CD4-positive, alpha-beta T cell (primary cell): ENCODE measurements around the gene RASGRF2. TPM values are rescaled to one million over a fixed set of nuclear protein-coding genes. Genes with fewer than 3 reads are reported as not detected.

ENCODE experiments used
- ATAC-seq: fragments of 200-7000 bp; cut with Tn5 transposase; one replicate; pipeline ENCODE4 v1.10.0; 2022; ENCODE audit warnings: mild to moderate bottlenecking; ENCODE audit not compliant: poor library complexity
- CTCF ChIA-PET: fragments of 350-600 bp; sonication (Branson Sonifier 250); formaldehyde crosslinking; loops from one replicate; lab custom pipeline; 2021; ENCODE audit warnings: antibody characterized with exemption, inconsistent platforms; lab: Charles Lee
- POLR2A ChIA-PET: fragments of 350-600 bp; sonication (Branson Sonifier 250); formaldehyde crosslinking; loops from one replicate; lab custom pipeline; 2021; ENCODE audit warnings: antibody characterized with exemption, inconsistent platforms; lab: Charles Lee
- DNase-seq, 14 experiments: peaks; one replicate each; pipeline ENCODE4 v3.0.0-alpha.2; 2013 to 2020; ENCODE audit warnings: mixed read lengths in 2 of 14
- H3K27ac ChIP-seq, 2 donors: one replicate each; pipeline versions ENCODE4 v1.5.1 to v1.7.0; 2013; ENCODE audit warnings: low read length in 2 of 2, low read depth in 1 of 2, mild to moderate bottlenecking in 1 of 2
- H3K27me3 ChIP-seq, 2 experiments: 1 replicate in 1 of 2; 2 replicates in 1 of 2; pipeline versions ENCODE4 v1.6.1 to v1.7.0; 2013; ENCODE audit warnings: low read length in 2 of 2, control low read depth in 1 of 2, mild to moderate bottlenecking in 1 of 2, moderate library complexity in 1 of 2; ENCODE audit not compliant: insufficient read depth in 2 of 2, control insufficient read depth in 1 of 2
- H3K36me3 ChIP-seq: one replicate; pipeline ENCODE4 v1.6.1; 2013; ENCODE audit warnings: low read length, control low read depth; ENCODE audit not compliant: insufficient read depth
- H3K4me1 ChIP-seq: one replicate; pipeline ENCODE4 v1.6.1; 2013; ENCODE audit warnings: low read length, control low read depth; ENCODE audit not compliant: insufficient read depth
- H3K4me3 ChIP-seq: one replicate; pipeline ENCODE4 v1.5.1; 2013; ENCODE audit warnings: mild to moderate bottlenecking, low read length, moderate library complexity
- H3K9me3 ChIP-seq, 2 experiments: 1 replicate in 1 of 2; 2 replicates in 1 of 2; pipeline versions ENCODE4 v1.6.1 to v1.7.0; 2013; ENCODE audit warnings: low read length in 2 of 2, mild to moderate bottlenecking in 2 of 2, control low read depth in 1 of 2, moderate library complexity in 1 of 2; ENCODE audit not compliant: control insufficient read depth in 1 of 2, insufficient read depth in 1 of 2
- H3K27ac Mint-ChIP-seq: one replicate; pipeline ENCODE4 v1.8.0; 2020; ENCODE audit warnings: mixed read lengths
- H3K27me3 Mint-ChIP-seq: one replicate; pipeline ENCODE4 v1.8.0; 2021; ENCODE audit warnings: mixed read lengths
- H3K36me3 Mint-ChIP-seq: one replicate; pipeline ENCODE4 v1.8.0; 2021; ENCODE audit warnings: low read depth, mixed read lengths
- H3K4me1 Mint-ChIP-seq: one replicate; pipeline ENCODE4 v1.8.0; 2021; ENCODE audit warnings: low read depth, mixed read lengths
- H3K4me3 Mint-ChIP-seq: one replicate; pipeline ENCODE4 v1.8.0; 2020; ENCODE audit warnings: mild to moderate bottlenecking, mixed read lengths
- H3K9me3 Mint-ChIP-seq: one replicate; pipeline ENCODE4 v1.8.0; 2020; ENCODE audit warnings: mixed read lengths
- intact Hi-C, 2 experiments: fragments of 100-400 bp; cut with DNase I in 1 of 2; cut with micrococcal nuclease in 1 of 2; formaldehyde crosslinking; loops; one replicate each; pipeline versions ENCODE4 v1.15.1 to v1.9.0; 2023 to 2025; cut with DNase I, micrococcal nuclease
- total RNA-seq, 174 experiments: library from RNA in 2 of 174; stranded (reverse) in 2 of 174; gene quantifications; one replicate each; pipeline ENCODE4 v1.2.3 and lab custom pipeline; 2021 to 2026
- TF ChIP-seq, protein P1 (sequence below): fragments of 200-600 bp; IDR thresholded peaks from one replicate; pipeline ENCODE4 v1.8.0; 2022; ENCODE audit warnings: antibody characterized with exemption, mild to moderate bottlenecking

The RASGRF2 gene
- total RNA-seq, 2 experiments from 2014 or later: 21.9 to 24.9 TPM

DNA sequence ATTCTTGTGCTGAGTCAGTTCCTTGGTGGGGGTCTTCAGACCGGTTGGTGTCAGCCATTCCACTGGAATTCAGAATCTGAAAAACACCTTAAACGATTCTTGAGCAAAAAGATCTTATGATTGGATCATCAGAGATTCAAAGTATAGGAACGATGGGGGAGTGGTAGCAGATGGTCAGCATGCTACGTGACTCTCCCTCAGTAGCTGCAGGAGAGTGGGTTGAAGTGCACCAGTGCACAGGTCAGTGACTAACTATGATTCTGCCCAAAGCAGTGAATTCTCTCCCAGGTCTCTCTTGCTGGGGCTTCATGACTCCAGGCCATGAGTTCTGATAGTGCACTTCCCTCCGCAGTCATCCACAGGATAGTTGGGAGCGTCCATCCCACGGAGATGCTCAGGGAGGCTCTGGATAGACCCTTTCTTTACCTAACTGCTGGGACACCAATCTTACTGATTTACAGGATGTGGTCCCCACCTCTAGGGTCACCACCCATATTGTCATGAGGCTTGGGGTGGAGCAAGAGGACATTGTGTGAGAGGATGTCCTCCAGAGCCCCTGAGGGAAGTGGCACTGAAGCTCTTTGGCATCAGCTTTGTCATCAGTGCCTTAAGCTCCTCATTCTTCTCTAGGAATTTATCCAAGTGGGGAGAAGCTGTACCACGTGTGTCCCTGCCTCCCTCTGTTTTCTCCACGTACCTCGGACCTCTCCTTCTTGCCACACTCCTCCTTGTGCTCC, 62.0 kb downstream of the RASGRF2 start:
- H3K27ac ChIP-seq: no peak overlapping the region
- TF ChIP-seq, protein P1, sequence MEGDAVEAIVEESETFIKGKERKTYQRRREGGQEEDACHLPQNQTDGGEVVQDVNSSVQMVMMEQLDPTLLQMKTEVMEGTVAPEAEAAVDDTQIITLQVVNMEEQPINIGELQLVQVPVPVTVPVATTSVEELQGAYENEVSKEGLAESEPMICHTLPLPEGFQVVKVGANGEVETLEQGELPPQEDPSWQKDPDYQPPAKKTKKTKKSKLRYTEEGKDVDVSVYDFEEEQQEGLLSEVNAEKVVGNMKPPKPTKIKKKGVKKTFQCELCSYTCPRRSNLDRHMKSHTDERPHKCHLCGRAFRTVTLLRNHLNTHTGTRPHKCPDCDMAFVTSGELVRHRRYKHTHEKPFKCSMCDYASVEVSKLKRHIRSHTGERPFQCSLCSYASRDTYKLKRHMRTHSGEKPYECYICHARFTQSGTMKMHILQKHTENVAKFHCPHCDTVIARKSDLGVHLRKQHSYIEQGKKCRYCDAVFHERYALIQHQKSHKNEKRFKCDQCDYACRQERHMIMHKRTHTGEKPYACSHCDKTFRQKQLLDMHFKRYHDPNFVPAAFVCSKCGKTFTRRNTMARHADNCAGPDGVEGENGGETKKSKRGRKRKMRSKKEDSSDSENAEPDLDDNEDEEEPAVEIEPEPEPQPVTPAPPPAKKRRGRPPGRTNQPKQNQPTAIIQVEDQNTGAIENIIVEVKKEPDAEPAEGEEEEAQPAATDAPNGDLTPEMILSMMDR: no peak
- no peaks in the 10 kb centered on the region for H3K27me3 ChIP-seq
- Mint-ChIP-seq H3K27me3 (no peaks in the 10 kb centered on the region), H3K36me3 (peaks cover 4% of the 10 kb centered on the region), H3K27ac (no peak overlapping the region), H3K9me3 (no peaks in the 10 kb centered on the region), H3K4me3 (no peak overlapping the region), H3K4me1 (peaks cover 92% of the 10 kb centered on the region)
- ChIA-PET CTCF (no interaction called here), POLR2A (no interaction called here)
- no peak for ATAC-seq
- intact Hi-C loops: no loop called here
- no peaks in the 10 kb centered on the region for H3K9me3 ChIP-seq
- no peak overlapping the region for H3K4me3 ChIP-seq
- peaks cover 54% of the 10 kb centered on the region for H3K4me1 ChIP-seq
- DNase-seq: no peak
- H3K36me3 ChIP-seq: no peaks in the 10 kb centered on the region

- Histone ChIP-seq H3K4me3 (no peak overlapping the region), H3K36me3 (no peaks in the 10 kb centered on the region), H3K4me1 (peaks cover 49% of the 10 kb centered on the region), H3K9me3 (no peaks in the 10 kb centered on the region), H3K27ac (no peak overlapping the region), H3K27me3 (no peaks in the 10 kb centered on the region)
- H3K4me1 Mint-ChIP-seq: peaks cover 92% of the 10 kb centered on the region
- ATAC-seq (no peak), DNase-seq (no peak)
- ChIA-PET POLR2A (no interaction called here), CTCF (no interaction called here)
- H3K36me3 Mint-ChIP-seq: peaks cover 8% of the 10 kb centered on the region
- TF ChIP-seq, protein P1: no peak
- H3K4me3 Mint-ChIP-seq: peak overlapping the region; percentile 14
- peak overlapping the region; percentile 10 for H3K27ac Mint-ChIP-seq
- H3K9me3 Mint-ChIP-seq: no peaks in the 10 kb centered on the region
- intact Hi-C loops: no loop called here
- no peaks in the 10 kb centered on the region for H3K27me3 Mint-ChIP-seq
These were observed 62.5 kb downstream of the RASGRF2 start for GRCh38 chr5:81022688-81023084.

- peak overlapping the region; percentile 2 for H3K4me3 Mint-ChIP-seq
- DNase-seq (no peak), ATAC-seq (peak; percentile 46)
- H3K27me3 Mint-ChIP-seq: no peaks in the 10 kb centered on the region
- H3K4me1 Mint-ChIP-seq: peaks cover 89% of the 10 kb centered on the region
- no peaks in the 10 kb centered on the region for H3K9me3 Mint-ChIP-seq
- intact Hi-C loops: no loop called here
- ChIA-PET POLR2A (no interaction called here), CTCF (interaction anchor here (0.7 to 1.6 kb wide), 2 partner anchors 16 to 242 kb away, joined by 4 to 8 read pairs; no protein-coding TSS in a partner anchor)
- H3K4me1 ChIP-seq: peaks cover 42% of the 10 kb centered on the region
- H3K36me3 Mint-ChIP-seq: peaks cover 11% of the 10 kb centered on the region
- no peaks in the 10 kb centered on the region for H3K9me3 ChIP-seq
- H3K36me3 ChIP-seq: no peaks in the 10 kb centered on the region
- TF ChIP-seq, protein P1: no peak
- no peaks in the 10 kb centered on the region for H3K27me3 ChIP-seq
- H3K4me3 ChIP-seq: no peak overlapping the region
- H3K27ac Mint-ChIP-seq: peak overlapping the region; percentile 10
- H3K27ac ChIP-seq: no peak overlapping the region
These were observed 63.3 kb downstream of the RASGRF2 start for GRCh38 chr5:81023261-81023970.
